Non-pigmented ciliary epithelial cell (primary cell): Measurements from ENCODE around the gene UCP2.

Experiments
- DNase-seq: peaks from one replicate; pipeline ENCODE4 v3.0.0-alpha.2; 2010; ENCODE audit warnings: low read depth

The UCP2 gene

DNA sequence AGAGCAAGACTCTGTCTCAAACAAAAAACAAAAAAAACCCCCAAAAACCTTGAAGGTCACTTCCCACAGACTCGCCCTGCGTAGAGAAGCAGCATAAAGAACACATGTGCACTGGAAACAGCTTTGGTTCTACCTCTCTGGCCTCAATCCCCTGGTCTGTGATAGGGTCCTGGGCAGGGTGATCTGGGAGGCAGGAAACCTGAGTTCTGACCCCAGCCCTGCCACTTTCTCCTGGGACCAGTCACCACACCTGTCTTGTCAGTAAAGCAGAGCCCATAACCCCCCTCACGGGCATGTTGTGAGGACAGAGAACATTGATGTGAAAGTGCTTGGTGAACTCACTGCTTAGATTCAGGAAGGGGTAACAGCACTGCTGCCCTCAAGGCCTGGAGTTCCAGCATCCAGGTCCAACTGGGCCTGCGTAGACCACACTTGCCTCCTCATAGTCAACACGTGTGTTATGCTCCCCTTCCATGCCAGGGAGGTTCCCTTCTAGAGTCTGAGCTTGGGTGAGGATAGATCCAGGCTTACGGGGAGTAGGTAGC, 11.4 kb downstream of the UCP2 start:
- no peak for DNase-seq

DNA sequence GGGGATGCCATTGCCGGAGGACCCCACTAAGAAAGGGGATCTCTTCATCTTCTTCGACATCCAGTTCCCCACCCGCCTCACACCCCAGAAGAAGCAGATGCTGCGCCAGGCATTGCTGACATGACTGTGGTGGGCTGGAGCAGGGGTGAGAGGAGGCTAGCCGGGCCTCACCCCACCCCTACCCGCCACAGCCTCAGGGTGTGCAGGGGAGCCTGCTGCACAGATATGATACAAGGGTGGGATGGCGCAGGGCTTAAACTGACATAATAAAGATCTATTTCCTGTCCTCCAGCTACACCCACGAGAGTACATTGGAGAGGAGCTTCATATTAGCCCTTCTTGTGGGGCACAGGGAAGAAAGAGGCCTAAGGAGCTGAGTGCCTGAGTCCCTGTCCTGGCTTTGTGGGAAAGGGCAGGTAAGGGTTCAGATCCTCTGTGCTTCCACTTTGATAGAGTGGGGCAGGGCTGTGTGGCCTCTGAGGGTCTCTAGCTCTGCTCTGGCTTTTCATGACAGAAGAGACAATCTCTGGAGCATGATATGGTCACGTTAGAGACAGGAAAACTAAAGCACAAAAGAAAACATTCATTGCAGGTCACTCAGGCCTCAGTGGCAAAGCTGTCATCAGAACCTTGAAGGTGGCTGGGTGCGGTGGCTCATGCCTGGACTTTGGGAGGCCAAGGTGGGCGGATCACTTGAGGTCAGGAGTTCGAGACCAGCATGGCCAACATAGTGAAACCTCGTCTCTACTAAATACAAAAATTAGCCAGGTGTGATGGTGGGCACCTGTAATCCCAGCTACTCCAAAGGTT, 12.4 kb downstream of the UCP2 start:
- DNase-seq: no peak

DNA sequence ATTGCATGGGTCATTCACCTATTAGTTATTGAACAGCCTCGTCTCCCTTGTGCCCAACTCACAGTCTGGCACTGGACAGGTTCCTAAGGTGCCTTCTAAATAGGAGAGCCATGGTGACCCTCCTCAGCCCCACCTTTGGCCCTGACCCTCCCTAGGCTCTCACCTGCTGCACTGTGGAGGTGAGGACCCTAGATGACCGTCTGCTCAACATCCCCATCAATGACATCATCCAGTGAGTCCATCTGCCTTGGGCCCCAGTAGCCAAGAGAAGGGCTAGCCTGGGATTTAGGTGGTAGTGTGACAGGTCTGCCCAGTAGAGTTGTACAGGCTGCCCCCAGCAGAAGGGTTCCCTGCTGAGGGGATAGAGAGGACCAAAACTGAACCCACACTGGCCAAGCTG, 13.6 kb downstream of the UCP2 start:
- DNase-seq: no peak

DNA sequence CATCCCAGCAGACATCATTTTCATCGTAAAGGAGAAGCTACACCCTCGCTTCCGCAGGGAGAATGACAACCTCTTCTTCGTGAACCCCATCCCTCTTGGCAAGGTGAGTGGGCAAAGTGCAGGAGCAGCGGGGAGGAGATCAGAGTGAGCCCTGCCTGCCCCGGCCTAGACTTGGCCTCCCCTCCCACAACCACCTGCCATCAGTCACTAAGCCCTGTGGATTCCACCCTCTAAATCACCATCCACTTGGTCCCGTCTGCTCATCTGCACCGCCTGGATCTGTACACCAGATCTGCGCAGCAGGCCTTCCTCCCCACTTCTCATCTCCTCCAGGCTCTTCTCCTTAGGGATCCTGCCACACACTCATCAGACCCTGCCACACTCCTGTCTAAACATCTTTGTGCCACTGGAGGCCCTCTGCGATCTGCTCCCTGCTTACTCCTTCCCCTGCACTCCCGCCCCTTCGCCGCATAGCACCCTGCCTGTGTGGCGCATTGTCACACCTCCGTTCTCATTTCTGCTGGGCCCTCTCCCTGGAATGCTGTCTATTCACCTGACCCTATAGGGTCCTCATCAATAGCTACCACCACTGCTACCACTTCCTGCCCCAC, 14.2 kb downstream of the UCP2 start:
- no peak for DNase-seq

DNA sequence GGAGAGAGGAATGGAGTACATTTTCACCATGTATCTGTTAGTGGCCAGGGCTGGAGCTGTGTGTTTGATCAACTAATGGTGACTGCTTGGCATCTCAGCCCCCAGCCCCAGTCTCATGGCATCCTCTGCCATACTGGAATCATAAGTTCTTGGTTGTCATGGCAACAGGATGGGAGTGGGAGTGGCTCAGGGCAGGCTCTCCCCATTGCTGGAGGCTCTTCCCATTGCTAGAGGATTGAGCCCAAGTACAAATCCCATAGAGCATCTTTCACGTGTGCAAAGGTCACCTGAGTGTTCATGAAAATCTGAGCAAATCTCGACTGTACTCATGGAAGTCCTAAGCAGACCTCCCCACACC, 16.9 kb downstream of the UCP2 start:
- no peak for DNase-seq

DNA sequence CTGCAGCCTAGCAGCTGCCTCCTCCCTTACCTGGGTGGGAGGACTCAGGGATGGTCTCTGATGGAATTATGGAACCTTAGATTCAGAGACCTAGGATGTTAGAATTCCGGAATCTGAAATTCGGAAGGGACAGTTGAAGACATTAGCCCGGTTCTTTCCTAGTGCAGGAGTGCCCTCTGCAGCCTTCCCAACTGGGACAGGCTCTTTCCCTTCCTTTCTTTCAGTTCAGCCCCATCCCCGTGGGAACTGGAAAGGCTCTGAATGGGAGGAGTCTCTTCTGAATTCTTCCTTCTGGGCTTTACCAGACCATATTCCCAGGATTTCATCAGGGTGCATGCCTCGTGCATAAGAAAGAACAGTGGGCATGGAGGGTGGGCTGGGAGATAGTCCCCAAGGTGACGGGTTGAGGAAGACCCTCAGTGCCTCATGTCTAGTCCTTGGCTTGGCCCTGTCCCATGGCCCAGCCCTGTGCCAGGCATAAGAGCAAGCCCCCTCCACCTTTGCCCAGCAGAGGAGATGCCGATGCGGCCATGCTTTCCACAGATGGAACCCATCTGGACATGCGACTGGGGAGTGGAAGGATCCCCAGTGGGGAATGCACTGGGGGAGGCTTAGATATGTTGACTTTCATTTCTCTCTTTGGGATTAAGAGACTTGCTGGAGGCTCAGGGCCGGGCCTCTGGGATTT, 17.4 kb downstream of the UCP2 start:
- DNase-seq: no peak

DNA sequence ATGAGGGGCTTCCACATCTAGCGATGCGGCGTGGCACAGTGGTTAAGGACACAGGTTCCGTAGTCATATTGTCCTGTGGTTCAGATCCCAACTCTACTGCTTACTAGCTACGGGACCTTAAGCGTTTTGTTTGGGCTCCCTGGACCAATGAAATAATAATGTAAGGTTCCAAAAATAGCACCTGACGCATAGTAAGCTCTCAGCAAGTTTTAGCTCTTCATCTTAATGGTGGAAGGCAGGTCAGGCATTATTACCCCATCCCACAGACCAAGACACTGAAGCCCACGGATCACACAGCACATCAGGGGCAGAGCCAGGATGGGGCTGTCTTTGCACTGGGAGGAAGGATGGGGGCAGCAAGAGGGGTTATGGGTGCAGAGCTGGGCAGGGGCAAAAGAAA, 18.8 kb downstream of the UCP2 start:
- no peak for DNase-seq

DNA sequence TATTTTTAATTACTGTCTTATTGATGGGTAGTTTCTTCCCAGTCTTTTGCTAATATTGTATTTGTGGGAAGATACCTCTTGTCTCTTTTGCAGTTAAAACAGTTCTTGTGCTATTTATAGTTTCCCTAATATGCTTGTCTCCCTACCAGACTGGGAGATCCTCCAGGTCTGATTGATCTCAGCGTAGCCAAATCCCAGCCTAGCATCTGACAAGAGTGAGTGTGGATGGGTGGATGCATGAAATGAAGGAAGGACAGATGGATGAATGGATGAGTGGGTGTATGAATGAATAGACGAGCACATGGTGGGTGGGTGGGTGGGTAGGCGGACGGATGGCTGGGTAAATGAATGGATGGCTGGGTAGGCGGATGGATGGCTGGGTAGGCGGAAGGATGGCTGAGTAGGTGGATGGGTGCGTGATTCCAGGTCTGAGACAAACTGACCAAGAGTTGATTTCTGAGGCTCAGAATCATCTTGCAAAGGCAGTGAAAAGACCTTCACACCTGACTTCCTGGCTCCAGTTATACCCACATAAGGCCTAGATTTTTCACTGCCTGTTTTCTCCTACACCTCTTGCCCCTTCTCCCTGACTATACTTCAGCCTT, 20.4 kb downstream of the UCP2 start:
- DNase-seq: no peak

DNA sequence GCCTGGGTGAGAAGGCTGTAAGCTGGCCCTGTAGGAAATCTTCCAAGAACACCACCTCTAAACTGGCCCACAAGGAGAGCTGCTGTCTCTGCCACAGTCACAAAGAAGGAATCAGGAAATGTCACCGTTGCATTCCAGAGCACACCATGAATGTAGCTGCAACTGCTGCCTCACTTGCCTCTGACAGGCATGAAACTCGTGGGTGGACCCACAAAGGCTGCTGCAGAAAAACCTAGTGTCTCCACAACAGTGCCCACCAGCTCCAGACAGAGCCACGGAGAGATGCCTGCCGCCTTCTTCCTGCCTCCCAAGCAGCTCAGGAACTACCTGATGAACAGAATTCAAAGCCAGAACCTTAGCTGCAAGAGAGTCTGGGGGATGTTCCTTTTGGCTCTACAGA, 21.3 kb downstream of the UCP2 start:
- DNase-seq: no peak

DNA sequence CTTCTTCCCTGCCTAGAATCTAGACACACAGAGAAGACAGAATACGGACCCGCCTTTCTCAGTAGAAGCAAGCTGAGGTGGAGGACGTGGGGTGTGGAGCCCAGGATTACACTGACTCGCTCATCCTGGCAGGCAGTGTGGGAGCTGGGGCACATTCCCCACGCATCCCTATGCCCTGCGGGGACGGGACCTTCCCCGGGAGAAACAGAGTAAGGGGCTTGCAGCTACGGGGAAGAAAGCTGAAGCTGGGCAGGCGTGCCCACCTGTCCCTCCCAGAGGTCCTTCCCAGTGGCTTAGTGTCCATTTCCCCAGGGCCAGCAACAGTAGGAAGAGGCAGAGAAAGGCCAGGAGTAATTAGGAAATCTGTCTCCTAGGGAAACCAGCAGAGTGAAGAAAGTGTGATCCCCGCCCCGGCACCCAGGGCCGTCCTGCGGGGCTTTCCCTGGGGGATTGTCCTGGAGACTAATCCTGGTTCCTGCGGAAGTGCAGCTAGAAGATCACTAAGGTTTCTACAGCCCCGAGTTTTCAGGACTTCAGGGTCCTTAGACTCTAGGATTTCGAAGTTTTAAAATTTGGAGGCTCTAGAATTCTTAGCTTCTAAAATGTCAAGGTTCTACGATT, 24.0 kb downstream of the UCP2 start:
- no peak for DNase-seq

DNA sequence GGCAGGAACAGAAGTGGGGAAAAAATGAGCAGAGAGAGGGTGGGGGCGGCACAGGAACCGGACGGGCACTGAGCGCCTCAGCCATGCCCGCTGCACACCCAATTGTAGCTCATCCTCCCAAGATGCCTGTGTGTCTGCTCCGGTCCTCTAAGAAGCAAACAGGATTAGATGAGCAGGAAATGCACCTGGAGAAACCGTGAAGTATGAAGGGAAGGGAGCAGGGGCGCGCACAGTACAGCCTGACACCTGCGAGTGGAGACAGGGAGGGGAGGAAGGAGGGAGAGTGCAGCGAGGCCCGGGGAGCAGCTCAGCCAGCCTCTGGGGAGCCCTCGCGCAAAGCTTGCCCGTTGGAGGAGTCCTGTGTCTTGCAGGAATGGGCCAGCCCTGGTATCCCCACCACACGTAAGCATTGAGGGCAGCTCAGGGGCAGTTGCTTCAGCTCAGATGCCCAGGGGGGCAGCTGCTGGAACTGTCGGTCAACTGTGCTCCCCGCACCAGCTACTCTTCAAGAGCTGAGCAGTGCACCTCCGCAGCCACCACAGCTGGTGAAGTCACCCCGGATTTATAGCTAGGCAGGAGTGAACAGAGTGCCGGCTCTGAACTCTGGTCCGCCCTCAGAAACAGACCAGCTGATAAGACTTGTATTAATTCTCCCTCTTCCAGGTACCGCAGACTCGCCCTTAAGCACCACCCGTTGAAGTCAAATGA, 24.8 kb downstream of the UCP2 start:
- no peak for DNase-seq

DNA sequence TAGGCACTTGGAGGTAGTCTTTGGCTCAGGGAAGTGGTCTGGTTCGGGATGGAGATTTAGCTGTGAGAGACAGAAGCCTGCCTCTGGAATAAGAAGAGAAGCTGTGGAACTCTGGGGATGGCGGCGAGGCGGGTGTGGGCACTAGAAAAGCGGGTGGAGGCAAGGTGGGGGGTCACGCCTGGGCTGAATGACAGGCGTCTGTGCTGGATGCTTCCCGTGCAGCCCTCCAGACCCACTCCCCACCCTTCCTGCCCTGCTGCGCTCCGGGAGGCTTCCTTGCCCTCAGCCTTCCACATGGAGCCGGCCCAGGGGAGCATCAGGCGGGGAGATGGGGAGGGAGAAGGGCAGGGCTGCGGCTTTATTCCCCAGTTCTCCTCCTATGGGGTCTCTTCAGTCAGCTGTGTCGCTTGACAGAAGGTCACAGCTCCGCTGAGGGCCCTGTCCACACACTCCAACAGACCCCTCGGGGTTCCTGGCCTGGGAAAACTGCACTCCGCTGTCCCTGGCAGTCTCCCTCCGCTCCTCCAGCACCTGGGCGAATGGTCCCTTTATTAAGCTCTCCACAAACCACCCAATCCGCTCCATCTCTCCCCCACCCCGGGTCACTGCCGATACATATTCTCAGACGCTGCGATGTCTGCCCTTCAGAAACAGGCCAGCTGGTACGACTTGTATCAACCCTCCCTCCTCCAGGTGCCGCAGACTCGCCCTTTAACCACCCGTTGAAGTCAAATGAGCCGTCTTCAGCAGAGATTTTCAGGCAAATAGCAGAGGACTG, 25.6 kb downstream of the UCP2 start:
- DNase-seq: no peak

DNA sequence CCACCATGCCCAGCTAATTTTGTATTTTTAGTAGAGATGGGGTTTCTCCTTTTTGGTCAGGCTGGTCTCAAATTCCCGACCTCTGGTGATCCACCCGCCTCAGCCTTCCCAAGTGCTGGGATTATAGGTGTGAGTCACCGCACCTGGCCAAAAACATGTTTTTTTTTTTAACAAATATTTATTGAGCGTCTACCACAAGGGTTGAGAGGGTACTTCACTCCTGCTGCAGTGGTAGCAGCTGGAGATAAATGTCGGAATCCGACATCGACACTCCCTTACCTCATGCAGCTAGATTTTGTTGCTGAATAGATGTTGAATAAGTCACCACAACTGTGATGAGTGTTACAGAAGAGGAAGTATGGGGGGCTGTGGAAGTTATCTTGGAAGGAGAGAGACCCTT, 30.8 kb downstream of the UCP2 start:
- DNase-seq: no peak

DNA sequence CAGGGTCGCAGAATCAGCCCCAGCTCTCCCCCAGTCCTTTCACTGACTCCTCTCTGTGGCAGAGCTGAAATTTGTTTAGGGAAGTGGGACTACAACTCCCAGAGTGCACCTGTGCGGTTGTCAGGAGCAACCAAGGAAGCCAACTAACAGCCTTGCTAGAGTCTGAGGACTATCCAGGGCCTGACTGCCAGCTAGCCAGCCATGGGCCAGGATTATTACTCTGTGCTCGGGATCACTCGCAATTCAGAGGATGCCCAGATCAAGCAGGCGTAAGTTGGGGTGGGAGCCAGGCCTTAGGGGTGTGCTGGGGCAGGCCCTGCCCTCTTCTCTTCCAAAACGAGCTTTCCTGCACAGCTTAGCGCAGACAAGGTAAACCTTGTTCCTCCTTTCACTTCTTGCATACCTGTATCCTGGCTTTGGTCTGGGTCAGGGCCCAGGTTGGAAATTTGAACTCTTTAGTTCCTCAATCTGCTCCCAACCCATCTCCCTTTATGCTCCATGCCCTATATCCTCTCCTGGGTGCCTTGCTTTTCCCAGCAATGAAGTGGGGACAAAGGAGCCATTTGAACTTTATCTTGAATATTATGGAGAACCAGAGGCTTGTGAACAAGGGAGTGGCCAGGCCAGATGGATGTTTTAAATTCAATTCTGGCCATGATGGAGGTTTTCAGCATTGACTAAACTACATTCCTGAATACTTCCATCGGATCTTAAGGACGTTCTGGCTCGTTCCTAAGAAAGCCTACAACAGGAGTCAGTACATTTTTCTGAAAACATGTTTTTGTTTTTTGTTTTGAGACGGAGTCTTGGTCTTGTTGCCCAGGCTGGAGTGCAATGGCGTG, 31.6 kb downstream of the UCP2 start, which contains the start of gene DNAJB13:
Gene DNAJB13 (plus strand): TSS at position 158 of the 842 bp plus-strand sequence. CDS start 44 bp downstream, at position 202.
- DNase-seq: no peak

DNA sequence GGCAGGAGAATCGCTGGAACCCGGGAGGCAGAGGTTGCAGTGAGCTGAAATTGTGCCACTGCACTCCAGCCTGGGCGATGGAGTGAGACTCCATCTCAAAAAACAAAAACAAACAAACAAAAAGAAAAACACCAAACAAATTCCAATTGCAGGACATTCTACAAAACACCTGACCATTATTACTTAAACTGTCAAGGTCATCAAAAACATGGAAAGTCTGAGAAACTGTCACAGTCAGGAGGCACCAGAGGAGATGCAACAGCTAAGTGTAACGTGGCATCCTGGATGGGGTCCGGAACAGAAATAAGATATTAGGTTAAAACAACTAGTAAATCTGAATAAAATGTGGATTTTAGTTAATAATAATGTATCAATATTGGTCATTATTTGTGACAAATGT, 32.7 kb downstream of the UCP2 start:
- DNase-seq: no peak

DNA sequence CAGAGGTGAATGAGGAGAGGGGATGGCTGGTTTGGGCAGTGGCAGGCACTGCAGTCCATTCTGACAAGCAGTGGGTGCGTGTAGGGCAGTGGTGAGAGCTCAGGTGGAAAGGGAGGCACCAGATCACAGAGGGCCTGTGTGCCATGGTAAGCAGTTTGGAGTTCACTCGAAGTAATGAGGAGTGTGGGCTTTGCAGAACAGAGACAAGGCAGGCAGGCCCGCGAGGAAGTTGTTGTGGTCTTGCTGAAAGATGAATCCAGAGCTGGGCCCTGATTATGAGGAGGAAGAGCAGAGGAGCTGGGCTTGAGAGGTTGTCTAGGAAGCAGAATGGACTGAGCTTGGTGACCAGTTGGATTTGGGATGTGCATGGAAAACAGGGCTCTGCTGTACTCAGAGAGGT, 33.4 kb downstream of the UCP2 start:
- DNase-seq: no peak

DNA sequence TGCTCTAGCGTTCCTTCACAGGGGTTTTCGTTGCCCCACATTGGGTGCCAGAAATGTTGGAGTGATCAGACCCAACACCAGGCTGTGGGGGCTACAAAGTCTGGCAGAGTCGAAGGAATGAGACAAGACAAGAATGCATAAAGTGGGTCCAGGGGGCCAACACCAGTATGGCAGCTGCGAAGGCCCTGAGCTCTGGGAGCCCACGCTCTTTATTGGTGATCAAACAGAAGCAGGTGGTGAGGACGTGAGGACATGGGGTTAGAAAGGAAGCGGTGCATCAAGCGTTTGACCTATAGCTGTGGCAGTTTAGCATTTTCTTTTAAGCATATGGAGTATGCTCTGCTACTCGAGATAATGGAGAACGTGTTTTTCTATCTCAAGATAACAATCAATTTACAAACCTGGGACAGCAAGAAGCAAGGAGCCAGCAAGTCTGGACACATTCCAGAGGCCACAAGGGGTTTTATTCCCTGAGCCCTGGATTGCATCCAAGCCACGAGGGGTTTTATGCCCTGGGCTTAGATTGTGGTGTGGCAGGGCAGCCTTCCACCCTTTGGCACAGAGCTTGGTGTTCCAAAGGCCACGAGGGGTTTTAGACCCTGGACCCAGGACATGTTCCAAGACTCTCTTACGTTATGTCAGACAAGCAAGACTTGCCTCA, 35.7 kb downstream of the UCP2 start:
- no peak for DNase-seq

DNA sequence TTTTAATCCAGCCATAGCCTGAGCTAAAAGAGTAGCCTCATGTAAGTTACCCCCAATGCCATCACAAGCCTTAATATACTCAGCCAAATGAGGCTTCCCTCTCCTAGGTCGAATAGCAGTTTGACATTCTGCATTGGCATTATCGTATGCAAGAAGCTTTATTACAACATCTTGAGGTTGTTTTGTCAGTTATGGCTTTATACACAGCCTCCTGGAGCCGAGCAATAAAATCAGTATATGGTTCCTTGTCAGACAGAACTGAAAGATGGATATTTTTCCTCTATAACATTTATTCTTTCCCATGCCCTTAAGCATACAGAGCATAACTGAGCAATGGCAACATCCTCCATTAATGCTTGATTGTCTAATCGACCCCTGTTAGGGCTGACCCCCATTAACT, 37.2 kb downstream of the UCP2 start:
- no peak for DNase-seq

DNA sequence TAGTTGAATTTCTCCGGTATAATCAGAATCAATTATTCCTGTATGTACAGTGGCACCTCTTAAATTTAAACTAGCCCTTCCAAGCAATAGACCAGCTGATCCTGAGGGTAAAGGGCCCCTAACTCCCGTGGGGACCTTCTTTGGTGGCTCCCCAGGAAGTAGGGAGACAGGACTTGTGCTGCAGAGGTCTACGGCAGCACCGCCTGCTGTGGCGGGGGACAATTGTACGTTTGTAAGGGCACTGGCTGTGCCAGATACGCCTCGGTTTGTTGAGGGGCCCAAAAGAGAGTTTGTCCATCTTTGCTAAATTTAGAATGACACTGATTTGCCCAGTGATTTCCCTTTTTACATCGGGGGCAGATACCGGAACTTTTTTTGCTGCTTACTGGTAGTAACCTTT, 37.7 kb downstream of the UCP2 start:
- DNase-seq: no peak
